Mesothelial cell of epicardium (in vitro differentiated cells): Measurements from ENCODE around the gene HSPA4. TPM values are rescaled to one million over a fixed set of nuclear protein-coding genes. Genes with fewer than 3 reads are reported as not detected.
A peak's percentile ranks its signal among the peaks of the same experiment; 100 is the strongest.

Experiments used
- DNase-seq, 2 experiments: peaks; one replicate each; pipeline ENCODE4 v3.0.0; 2021; ENCODE audit warnings: low spot score in 2 of 2; ENCODE audit not compliant: unreplicated experiment in 2 of 2
- H3K27ac Mint-ChIP-seq: 2 replicates; pipeline ENCODE4 v1.8.0; 2021; ENCODE audit warnings: mixed read lengths
- H3K27me3 Mint-ChIP-seq: 2 replicates; pipeline ENCODE4 v1.8.0; 2021; ENCODE audit warnings: low read depth, mixed read lengths
- H3K36me3 Mint-ChIP-seq: 2 replicates; pipeline ENCODE4 v1.8.0; 2021; ENCODE audit warnings: mixed read lengths
- H3K4me1 Mint-ChIP-seq: 2 replicates; pipeline ENCODE4 v1.8.0; 2021; ENCODE audit warnings: mixed read lengths
- H3K4me3 Mint-ChIP-seq: 2 replicates; pipeline ENCODE4 v1.8.0; 2021; ENCODE audit warnings: mild to moderate bottlenecking, moderate library complexity, mixed read lengths
- H3K9me3 Mint-ChIP-seq: 2 replicates; pipeline ENCODE4 v1.8.0; 2021; ENCODE audit warnings: mixed read lengths
- CTCF ChIP-seq: fragments of 200-600 bp; sonication (generic); IDR thresholded peaks from one replicate; pipeline ENCODE4 v1.5.0; 2021; ENCODE audit warnings: antibody characterized with exemption; ENCODE audit not compliant: unreplicated experiment
- total RNA-seq: library from RNA; stranded (reverse); gene quantifications from 3 replicates; pipeline ENCODE4 v1.2.1, GENCODE V29; 2021

HSPA4 gene
- total RNA-seq, 1 donor from 2014 or later: 111 TPM

GRCh38 chr5:133053448-133053847 is 1.6 kb downstream of the HSPA4 start:
- H3K36me3 Mint-ChIP-seq: no peaks in the 10 kb centered on the region

DNA sequence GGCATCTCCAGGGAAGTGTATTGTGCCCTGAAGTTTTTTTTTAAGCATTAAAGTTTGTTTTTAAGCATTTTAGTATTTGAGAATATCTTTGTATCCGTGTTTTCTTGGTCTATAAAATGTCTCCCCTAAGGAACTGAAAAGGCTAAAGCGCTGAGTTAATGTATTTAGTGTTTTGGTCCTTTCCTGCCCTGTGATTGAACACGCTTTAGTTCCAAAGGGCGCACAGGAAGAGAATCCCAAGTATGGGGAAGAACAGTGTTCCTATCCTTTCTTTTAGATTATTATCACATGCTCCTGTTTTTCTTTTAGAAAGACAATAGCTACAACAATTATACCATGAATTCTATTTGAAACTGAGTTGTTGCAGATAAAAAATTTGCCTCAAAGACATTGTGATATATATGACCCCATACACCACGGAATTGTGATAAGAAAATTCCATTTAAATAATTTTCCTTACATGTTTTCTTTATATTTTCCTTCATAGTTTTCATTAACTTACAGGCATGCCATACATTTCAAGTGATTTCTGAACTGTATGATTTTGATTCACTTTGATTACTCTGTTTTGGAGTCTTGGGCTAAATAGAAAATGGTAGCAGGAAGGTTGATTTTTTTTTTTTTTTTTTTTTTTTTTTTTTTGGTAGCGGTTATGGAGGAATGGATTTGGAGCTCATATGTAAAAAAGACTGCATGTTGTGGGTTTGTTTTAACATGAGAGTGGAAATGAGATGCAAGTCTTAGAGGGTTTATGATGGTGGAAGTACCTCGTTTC is 3.1 kb downstream of the HSPA4 start:
- no peak for TF ChIP-seq CTCF
- Mint-ChIP-seq H3K9me3 (no peaks in the 10 kb centered on the region), H3K4me3 (peak overlapping the region; percentile 41), H3K4me1 (peaks cover 27% of the 10 kb centered on the region), H3K27ac (peak overlapping the region; percentile 72), H3K27me3 (no peaks in the 10 kb centered on the region), H3K36me3 (no peaks in the 10 kb centered on the region)
- DNase-seq: no peak

More at GRCh38 chr5:133053448-133053847, 1.6 kb downstream of the HSPA4 start:
- TF ChIP-seq CTCF: no peak
- Mint-ChIP-seq H3K27ac (peak overlapping the region; percentile 100), H3K9me3 (no peaks in the 10 kb centered on the region), H3K4me1 (peaks cover 41% of the 10 kb centered on the region), H3K4me3 (peak overlapping the region; percentile 92), H3K27me3 (no peaks in the 10 kb centered on the region)
- no peak for DNase-seq

DNA sequence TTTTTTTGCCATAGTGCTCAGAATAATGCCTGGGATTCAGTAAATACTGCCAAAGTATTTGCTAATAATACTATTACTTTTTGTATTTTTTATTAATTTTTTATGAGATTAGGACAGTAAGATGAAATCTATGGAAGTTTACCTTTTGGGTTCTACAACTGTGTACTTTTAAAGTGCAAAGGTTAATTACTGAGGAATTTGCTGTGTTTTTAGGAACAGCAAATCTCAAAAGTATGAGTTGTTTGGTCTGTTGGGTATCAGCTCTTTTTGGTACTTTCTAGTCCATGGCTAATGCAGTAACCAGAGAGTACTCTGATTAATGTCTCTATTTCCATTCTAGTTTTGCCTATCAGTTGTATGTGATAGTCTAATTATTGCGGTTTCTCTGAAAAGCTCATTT is 5.1 kb downstream of the HSPA4 start:
- Mint-ChIP-seq H3K9me3 (no peaks in the 10 kb centered on the region), H3K36me3 (peaks cover 1% of the 10 kb centered on the region), H3K27me3 (no peaks in the 10 kb centered on the region), H3K4me1 (peaks cover 14% of the 10 kb centered on the region), H3K4me3 (no peak overlapping the region), H3K27ac (no peak overlapping the region)
- no peak for DNase-seq
- no peak for TF ChIP-seq CTCF

DNA sequence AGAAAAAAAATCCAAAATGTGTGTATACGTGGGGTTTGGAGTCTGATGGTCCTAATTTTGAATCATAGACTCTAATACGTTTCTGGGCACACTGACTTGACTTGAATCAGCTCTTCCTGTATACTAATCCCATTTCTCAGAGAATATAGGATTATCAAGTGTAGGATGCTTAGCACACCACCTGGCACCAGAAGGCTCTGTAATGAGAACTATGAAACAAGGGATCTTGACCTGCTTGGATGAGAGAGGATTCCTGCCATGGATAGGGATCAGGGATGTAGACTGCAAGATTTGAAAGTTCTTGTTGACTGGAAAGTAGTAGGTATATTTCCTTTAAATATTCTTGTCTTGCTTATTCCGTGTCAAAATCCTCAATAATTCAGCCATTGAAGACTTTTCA is 7.8 kb downstream of the HSPA4 start:
- no peak for DNase-seq
- no peak for TF ChIP-seq CTCF
- peaks cover 2% of the 10 kb centered on the region for H3K36me3 Mint-ChIP-seq
- peaks cover 16% of the 10 kb centered on the region for H3K4me1 Mint-ChIP-seq
- H3K4me3 Mint-ChIP-seq: no peak overlapping the region
- no peaks in the 10 kb centered on the region for H3K27me3 Mint-ChIP-seq
- no peak overlapping the region for H3K27ac Mint-ChIP-seq
- no peaks in the 10 kb centered on the region for H3K9me3 Mint-ChIP-seq

GRCh38 chr5:133062276-133062675 is 10.5 kb downstream of the HSPA4 start:
- Mint-ChIP-seq H3K4me1 (peaks cover 28% of the 10 kb centered on the region), H3K27me3 (no peaks in the 10 kb centered on the region), H3K27ac (peak overlapping the region; percentile 36), H3K4me3 (no peak overlapping the region), H3K36me3 (peaks cover 2% of the 10 kb centered on the region), H3K9me3 (no peaks in the 10 kb centered on the region)
- DNase-seq: no peak
- TF ChIP-seq CTCF: no peak

DNA sequence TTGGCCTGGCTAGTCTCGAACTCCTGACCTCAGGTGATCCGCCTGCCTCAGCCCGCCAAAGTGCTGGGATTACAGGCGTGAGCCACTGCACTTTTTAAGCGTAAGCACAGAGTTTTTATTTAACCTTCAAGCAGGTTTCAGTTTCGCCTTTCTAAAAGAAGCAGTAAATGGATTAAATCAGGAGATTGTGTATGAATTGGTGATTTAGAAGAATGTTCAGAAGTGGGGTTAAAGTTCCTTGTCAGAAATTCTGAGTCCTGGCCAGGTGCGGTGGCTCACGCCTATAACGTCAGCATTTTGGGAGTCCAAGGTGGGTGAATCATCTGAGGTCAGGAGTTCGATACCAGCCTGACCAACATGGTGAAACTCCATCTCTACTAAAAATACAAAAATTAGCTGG is 12.2 kb downstream of the HSPA4 start:
- no peak for TF ChIP-seq CTCF
- H3K4me3 Mint-ChIP-seq: no peak overlapping the region
- H3K9me3 Mint-ChIP-seq: no peaks in the 10 kb centered on the region
- DNase-seq: no peak
- peaks cover 28% of the 10 kb centered on the region for H3K4me1 Mint-ChIP-seq
- no peaks in the 10 kb centered on the region for H3K27me3 Mint-ChIP-seq
- peaks cover 12% of the 10 kb centered on the region for H3K36me3 Mint-ChIP-seq
- peak overlapping the region; percentile 56 for H3K27ac Mint-ChIP-seq
